ENCODE measurements around the gene RAD51D.

- TF ChIP-seq ZNF274 (IDR thresholded peaks at IDR 0.05; ENCODE audit: low read depth, low read length) = no peak
- TF ChIP-seq YY1 (IDR thresholded peaks at IDR 0.05; ENCODE audit: insufficient read depth, insufficient read length) = no peak
Observed at GRCh38 chr17:35076874-35077273, 42.8 kb downstream of the RAD51D start.
